Stimulated activated CD8-positive, alpha-beta memory T cell treated with anti-CD3 and anti-CD28 coated beads, Interleukin-4, amount 100 ng/mL, for 1 hour (primary cell): Measurements from ENCODE around the gene STK4.

Source experiments
- DNase-seq, 2 donors: peaks; one replicate each; pipeline ENCODE4 v3.0.0-alpha.2; 2020; ENCODE audit warnings: low read depth in 2 of 2, low spot score in 1 of 2

Gene STK4

DNA sequence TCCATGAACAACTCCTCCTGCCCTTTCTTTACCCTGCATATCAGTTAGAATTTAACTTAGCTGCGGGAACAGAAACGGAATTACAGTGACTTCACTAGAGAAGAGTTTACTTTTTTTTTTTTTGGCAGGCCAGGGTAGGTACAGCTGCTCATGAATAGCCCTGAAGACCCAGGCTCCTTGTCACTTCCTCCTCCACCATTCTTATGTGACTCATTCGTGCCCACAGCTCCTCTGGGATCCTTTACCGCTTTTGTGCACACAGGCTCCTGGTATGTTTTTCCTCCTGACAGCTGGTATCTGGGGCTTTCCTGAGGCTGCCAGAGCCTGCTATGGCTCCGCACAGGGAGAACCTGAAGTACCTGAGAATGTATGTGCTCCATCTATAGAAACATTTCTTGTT lies 138.5 kb downstream of the STK4 start:
- DNase-seq: no peak

DNA sequence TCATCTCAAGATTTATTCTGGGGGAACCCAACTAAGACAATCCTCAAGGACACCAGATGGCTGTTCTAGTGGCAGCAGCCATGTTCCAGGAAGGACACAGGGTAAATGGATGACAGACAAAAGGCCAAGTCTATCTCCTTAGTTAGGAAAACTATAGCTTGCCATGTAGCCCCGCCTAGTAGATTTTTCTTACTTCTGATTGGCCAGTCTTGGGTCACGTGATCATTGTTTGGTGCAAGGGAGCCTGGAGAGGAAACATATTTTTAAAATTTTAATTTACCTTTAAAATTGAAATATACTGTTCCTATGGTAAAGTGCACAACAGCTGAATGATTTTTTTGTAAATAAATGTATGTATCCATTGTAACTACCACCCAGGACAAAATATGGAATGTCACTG lies 139.0 kb downstream of the STK4 start:
- DNase-seq: no peak

- no peak for DNase-seq
These were observed 143.3 kb downstream of the STK4 start for GRCh38 chr20:45109634-45110033.

- DNase-seq: no peak
These were observed 144.0 kb downstream of the STK4 start for GRCh38 chr20:45110301-45110700.

DNA sequence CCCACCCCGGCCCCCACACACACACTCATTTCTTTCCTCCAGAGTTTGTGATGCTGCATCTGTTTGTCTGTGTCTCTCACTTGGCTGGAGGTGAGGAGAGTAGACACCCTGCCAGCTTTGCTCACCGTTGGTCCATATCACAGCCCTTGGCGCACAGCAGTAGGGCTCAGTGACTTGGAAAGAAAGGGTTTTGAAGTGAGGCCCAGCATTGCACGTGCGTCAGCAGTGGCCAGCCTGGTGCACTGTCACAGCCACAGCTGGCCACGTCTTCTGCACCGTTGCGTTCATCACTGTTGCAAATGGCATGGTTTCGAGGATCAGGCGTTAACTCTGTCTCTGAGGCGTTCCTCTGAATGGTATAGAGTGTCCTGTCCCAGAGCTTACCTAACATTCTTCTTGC lies 145.0 kb downstream of the STK4 start:
- DNase-seq: no peak

- DNase-seq: no peak
These were observed 145.6 kb downstream of the STK4 start for GRCh38 chr20:45111799-45112471.

DNA sequence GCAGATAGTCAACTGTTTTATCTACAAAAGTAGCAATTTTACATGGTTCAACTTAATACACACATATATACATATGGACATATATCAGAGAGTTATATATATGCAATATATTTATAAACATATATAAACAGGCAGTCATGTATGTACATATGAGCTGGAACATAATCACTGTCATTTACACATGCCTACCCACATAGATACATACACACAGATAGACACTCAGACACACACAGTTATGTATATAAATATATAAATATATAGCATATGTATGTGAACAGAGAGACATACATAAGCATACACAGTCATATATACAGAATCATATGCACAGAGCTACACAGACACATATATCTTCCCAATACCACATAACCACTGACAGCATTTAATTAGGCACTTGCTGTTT lies 146.4 kb downstream of the STK4 start:
- no peak for DNase-seq

DNA sequence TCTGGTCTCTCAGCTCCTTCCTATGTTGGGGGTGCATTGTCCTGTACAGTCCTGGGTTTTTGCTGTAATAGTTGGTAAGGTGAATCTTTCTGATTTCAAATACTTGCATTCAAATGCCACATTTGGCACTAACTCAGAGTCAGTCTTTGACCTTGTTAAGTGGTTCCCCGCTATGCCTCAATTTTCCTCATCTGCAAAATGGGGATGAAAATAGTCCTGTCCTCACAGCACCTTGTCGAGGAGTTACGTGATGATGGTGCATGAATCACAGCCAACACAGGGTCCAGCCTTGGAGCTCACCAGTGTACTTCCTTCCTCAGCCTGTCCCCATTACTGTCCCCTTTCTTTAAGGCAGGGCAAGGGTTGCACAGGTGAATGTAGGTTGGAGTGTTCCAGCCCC lies 147.6 kb downstream of the STK4 start:
- no peak for DNase-seq

DNA sequence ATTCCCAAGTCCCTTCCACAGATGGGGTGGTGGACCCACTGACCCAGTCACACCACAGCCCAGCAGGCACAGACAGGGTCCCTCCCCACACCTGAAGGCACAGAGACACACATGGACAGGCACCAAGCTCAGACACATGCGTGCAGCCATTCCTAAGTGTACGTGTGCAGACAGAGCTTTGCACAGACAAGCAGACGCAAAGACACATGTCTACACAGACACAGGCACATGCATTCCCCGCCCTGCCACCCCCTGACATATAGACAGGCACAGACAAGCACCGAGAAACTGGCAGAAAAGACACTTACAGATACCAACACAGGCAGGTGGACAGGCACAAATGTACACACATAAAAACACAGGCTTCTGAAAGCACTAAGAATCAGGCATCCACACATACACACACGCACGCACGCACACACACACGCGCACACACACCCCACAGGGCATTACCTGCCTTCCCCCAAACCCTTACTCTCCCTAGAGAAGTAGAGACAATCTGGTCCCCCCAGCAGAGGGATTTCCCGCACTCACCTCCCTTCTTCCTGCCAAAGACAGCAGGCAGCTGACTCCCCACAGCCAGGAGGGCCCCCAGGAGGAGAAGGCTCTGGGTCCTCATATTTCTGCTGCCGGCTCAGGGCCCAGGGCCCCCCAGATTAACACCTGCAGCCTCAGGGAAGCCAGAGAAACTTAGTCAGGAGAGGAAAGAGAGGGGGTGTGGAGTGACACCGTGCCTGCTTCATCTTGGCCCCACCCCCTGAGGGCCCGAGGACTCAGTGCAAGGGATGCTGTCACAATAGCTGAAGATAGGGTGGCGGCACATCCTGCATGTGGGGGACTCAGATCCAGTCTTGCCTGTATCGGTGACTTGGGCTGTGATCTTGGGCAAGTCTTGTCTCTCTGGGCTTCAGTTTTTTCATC lies 148.4 kb downstream of the STK4 start, which contains the start of gene WFDC5:
TSS of gene WFDC5 (minus strand) at position 710 of the 921 bp plus-strand sequence. CDS start at position 619, 91 bp downstream.
- no peak for DNase-seq

DNA sequence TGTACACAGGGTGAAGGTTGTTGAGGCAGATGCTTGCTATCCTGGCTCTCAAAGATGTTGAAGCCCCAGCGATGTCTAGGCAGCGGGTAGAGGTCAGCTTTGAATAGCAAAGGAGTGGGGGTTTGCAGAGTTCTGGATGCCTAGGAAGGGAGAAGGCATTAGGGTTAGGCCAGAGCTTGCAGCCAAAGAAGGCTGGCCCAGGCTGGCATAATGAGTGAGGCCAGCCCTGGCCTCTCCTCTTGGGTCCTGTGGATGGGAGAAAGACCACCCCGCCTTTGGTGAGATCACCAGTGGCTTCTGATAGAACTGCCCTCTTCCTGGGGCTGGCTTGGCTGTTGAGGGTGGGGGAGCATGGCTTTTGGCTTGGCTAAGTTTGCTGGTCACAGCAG lies 149.1 kb downstream of the STK4 start:
- no peak for DNase-seq

DNA sequence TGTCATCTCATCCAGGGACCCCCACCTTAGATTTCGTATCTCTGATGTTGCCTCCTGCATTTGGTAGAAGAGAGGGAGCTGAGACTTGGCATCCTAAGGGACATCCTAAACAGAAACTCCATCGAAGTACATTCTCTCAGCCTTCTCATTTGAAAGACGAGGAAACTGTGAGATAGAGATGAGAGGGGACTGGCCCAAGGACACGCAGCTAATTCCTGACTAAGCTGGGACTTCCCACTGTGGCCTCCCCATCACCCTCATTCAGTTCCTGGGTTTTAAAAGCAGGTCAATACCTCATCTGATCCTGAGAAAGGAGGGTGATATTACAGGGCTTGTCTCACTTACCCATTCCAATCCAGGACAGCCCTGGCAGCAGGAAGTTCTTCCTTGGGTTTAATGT lies 149.5 kb downstream of the STK4 start:
- no peak for DNase-seq

DNA sequence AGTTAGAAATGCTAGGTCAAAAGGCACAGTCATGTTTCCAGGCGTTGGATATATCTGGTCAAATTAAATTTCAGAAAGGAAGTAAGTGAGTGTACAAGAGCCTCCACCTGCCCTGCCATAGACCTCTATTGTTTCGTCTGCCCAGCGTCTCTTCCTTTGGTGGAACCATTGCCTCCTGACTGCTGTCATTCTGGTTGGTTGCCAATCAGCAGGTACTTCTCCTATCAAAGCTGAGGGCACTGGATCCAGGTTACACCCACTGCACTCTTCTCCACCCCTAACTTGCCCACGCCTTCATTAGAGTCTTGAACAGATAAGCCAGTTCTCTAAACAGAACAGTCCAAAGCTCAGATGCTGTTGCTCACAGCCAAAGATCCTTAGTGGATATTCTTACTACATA lies 151.3 kb downstream of the STK4 start:
- DNase-seq: no peak

DNA sequence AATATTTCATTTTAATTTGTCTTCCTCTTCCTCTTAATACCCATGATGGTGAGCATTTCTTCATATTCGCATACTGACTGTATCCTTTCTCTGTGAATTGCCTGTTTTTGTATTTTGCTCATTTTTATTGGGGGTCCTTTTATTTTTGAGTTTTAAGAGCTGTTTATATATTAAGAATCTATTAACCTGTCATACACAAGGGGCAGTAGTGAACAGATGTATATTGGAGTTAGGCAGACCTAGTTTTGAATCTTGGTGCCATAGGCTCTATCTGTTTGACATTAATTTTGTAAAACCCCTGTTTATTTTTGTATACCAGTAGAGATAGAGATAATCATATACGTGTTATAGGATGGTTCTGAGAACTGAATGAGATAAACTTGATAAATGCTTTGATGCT lies 151.7 kb downstream of the STK4 start:
- DNase-seq: no peak

DNA sequence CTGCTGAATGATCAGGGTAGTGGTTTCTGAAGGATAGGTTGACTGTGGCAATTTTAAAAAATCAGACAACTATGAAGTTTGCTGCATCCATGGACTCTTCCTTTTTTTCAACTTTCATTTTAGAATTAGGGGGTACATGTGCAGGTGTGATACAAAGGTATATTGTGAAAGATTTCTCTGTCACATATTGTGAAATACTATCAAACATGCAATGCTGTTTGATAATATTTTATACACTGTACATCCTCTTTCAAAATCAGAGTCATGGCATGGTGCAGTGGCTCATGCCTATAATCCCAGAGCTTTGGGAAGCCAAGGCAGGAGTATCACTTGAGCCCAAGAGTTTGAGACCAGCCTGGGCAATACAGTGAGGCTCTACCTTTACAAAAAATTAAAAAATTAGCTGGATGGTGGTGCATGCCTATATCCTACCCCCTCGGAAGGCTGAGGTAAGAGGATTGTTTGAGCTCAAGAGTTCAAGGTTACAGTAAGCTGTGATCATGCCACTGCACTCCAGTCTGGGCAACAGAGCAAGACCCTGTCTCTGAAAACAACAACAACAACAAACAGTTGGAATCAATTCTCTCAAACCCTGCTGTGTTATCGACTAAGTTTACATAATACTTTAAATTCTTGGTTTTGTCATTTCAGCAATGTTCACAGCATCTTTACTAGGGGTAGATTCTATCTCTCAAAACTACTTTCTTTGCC lies 153.4 kb downstream of the STK4 start:
- DNase-seq: no peak

DNA sequence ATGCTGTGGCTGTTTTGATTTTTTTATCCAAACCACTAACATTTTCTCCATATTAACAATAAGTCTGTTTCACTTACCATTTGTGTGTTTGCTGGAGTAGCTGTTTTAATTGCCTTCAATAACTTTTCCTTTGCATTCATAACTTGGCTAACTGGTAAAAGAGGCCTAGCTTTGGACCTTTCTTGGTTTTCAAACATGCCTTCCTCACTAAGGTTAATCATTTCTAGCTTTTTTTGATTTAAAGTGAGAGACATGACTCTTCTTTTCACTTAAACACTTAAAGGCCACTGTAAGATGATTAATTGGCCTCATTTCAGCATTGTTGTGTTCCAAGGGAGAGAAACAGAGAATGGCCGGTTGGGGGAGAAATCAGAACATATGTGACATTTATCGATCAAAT lies 155.1 kb downstream of the STK4 start:
- DNase-seq: no peak

- no peak for DNase-seq
These were observed 158.1 kb downstream of the STK4 start, which contains the start of gene WFDC12 for GRCh38 chr20:45124365-45124764. Gene WFDC12, minus strand, starts transcription at chr20:45124465. Its CDS starts 18 bp downstream, at chr20:45124447.

GRCh38 chr20:45128099-45128498 lies 161.8 kb downstream of the STK4 start:
- no peak for DNase-seq
